H1 (cell line): ENCODE data around the gene TIMELESS. TPM values are rescaled to one million over a fixed set of nuclear protein-coding genes. Genes with fewer than 3 reads are reported as not detected.

ENCODE experiments used
- CTCF ChIA-PET: fragments of 300-600 bp; sonication (Branson Sonifier 250); formaldehyde crosslinking; loops from one replicate; lab custom pipeline; 2021; ENCODE audit not compliant: partially characterized antibody; lab: Charles Lee
- POLR2A ChIA-PET: fragments of 300-600 bp; sonication (Branson Sonifier 250); formaldehyde crosslinking; loops from one replicate; lab custom pipeline; 2021; ENCODE audit warnings: inconsistent platforms; ENCODE audit not compliant: partially characterized antibody; lab: Charles Lee
- DNase-seq, 2 experiments: peaks; one replicate each; pipeline versions ENCODE4 v3.0.0 to v3.0.0-alpha.2; 2010 to 2022; ENCODE audit warnings: low spot score in 2 of 2, low read depth in 1 of 2, mixed read lengths in 1 of 2
- FAIRE-seq: peaks from 2 replicates; lab custom pipeline; 2011; peaks lifted over from hg19 to GRCh38; lab: Jason Lieb, UNC
- H2AFZ ChIP-seq: 2 replicates; pipeline ENCODE4 v1.8.1; 2012; ENCODE audit warnings: low read length, inconsistent platforms
- H2AK5ac ChIP-seq: 2 replicates; pipeline ENCODE4 v1.6.1; 2013; ENCODE audit warnings: low read depth, low read length
- H2BK120ac ChIP-seq: replicated peaks from 2 replicates; pipeline ENCODE3; 2013; ENCODE audit warnings: low read depth, low read length, inconsistent platforms
- H2BK12ac ChIP-seq: 2 replicates; pipeline ENCODE4 v1.6.1; 2013; ENCODE audit warnings: low read depth, low read length
- H2BK15ac ChIP-seq: 2 replicates; pipeline ENCODE4 v1.6.1; 2013; ENCODE audit warnings: low read length
- H2BK20ac ChIP-seq: 2 replicates; pipeline ENCODE4 v1.6.1; 2013; ENCODE audit warnings: low read length
- H2BK5ac ChIP-seq: 2 replicates; pipeline ENCODE4 v1.6.1; 2013; ENCODE audit warnings: low read depth, low read length
- H3K14ac ChIP-seq: 2 replicates; pipeline ENCODE4 v1.6.1; 2013; ENCODE audit warnings: inconsistent platforms; ENCODE audit not compliant: insufficient read length
- H3K18ac ChIP-seq: 2 replicates; pipeline ENCODE4 v1.6.1; 2013; ENCODE audit warnings: low read length; ENCODE audit errors: extremely low read depth
- H3K23ac ChIP-seq: 2 replicates; pipeline ENCODE4 v1.6.1; 2013; ENCODE audit warnings: inconsistent platforms; ENCODE audit not compliant: insufficient read length
- H3K23me2 ChIP-seq: 2 replicates; pipeline ENCODE4 v1.6.1; 2013; ENCODE audit warnings: low read depth, low read length
- H3K27ac ChIP-seq: 2 replicates; pipeline ENCODE4 v1.6.1; 2011; ENCODE audit warnings: low read depth, low read length, inconsistent platforms
- H3K27me3 ChIP-seq, 4 experiments: replicated peaks in 1 of 4; 1 replicate in 1 of 4; 2 replicates in 3 of 4; pipeline versions ENCODE4 v1.6.1 to v1.8.1; 2011 to 2013; ENCODE audit warnings: low read length in 3 of 4, mild to moderate bottlenecking in 3 of 4, inconsistent platforms in 2 of 4, mixed read lengths in 2 of 4, moderate library complexity in 1 of 4; ENCODE audit not compliant: control insufficient read depth in 3 of 4, insufficient read depth in 3 of 4; ENCODE audit errors: extremely low read depth in 1 of 4
- H3K36me3 ChIP-seq, 4 experiments: 2 replicates each; pipeline versions ENCODE4 v1.6.1 to v1.8.1; 2011 to 2013; ENCODE audit warnings: mild to moderate bottlenecking in 4 of 4, low read length in 3 of 4, moderate library complexity in 2 of 4, control low read depth in 1 of 4, inconsistent platforms in 1 of 4; ENCODE audit not compliant: insufficient read depth in 4 of 4, control insufficient read depth in 2 of 4
- H3K4ac ChIP-seq: replicated peaks from 2 replicates; pipeline ENCODE3; 2013; ENCODE audit warnings: low read length, low read depth, mixed read lengths, inconsistent platforms; ENCODE audit not compliant: insufficient read length
- H3K4me1 ChIP-seq, 4 experiments: replicated peaks in 1 of 4; 1 replicate in 1 of 4; 2 replicates in 3 of 4; pipeline versions ENCODE4 v1.6.1 to v1.8.1; 2011 to 2013; ENCODE audit warnings: low read length in 3 of 4, inconsistent platforms in 2 of 4, mixed read lengths in 1 of 4; ENCODE audit not compliant: insufficient read depth in 4 of 4, control insufficient read depth in 3 of 4
- H3K4me2 ChIP-seq, 2 experiments: 2 replicates each; pipeline versions ENCODE4 v1.6.1 to v1.8.1; 2011 to 2013; ENCODE audit warnings: low read depth in 2 of 2, low read length in 2 of 2, control low read depth in 1 of 2, inconsistent platforms in 1 of 2, mild to moderate bottlenecking in 1 of 2; ENCODE audit not compliant: insufficient read depth in 1 of 2
- H3K4me3 ChIP-seq, 4 experiments: fragments of 200-600, 300-600 bp in 1 of 4; sonication (generic), shearing (Covaris generic), sonication (Bioruptor Twin) in 1 of 4; 2 replicates each; pipeline versions ENCODE4 v1.5.1 to v1.8.1; 2011 to 2016; ENCODE audit warnings: low read length in 4 of 4, low read depth in 3 of 4, control low read depth in 2 of 4, inconsistent platforms in 2 of 4, mild to moderate bottlenecking in 2 of 4, mixed read lengths in 1 of 4, moderate library complexity in 1 of 4; ENCODE audit not compliant: insufficient read depth in 2 of 4; ENCODE audit errors: extremely low read depth in 1 of 4
- H3K56ac ChIP-seq: replicated peaks from 2 replicates; pipeline ENCODE3; 2013; ENCODE audit warnings: low read depth, mild to moderate bottlenecking, mixed read lengths, low read length, inconsistent platforms; ENCODE audit not compliant: insufficient read length
- H3K79me1 ChIP-seq: 2 replicates; pipeline ENCODE4 v1.6.1; 2013; ENCODE audit warnings: low read depth, low read length, control low read depth
- H3K79me2 ChIP-seq, 2 experiments: 2 replicates each; pipeline versions ENCODE4 v1.6.1 to v1.8.1; 2012 to 2013; ENCODE audit warnings: low read length in 2 of 2, mild to moderate bottlenecking in 2 of 2, inconsistent platforms in 1 of 2; ENCODE audit not compliant: insufficient read depth in 2 of 2, control insufficient read depth in 1 of 2
- H3K9ac ChIP-seq, 4 experiments: replicated peaks in 1 of 4; 1 replicate in 1 of 4; 2 replicates in 3 of 4; pipeline versions ENCODE4 v1.6.1 to v1.8.1; 2011 to 2013; ENCODE audit warnings: low read depth in 3 of 4, low read length in 3 of 4, control low read depth in 2 of 4, mild to moderate bottlenecking in 2 of 4, moderate library complexity in 2 of 4, inconsistent platforms in 1 of 4; ENCODE audit errors: extremely low read depth in 1 of 4
- H3K9me3 ChIP-seq, 2 experiments: 2 replicates each; pipeline versions ENCODE4 v1.6.1 to v1.8.1; 2012 to 2013; ENCODE audit warnings: mild to moderate bottlenecking in 2 of 2, moderate library complexity in 2 of 2, control low read depth in 1 of 2, inconsistent platforms in 1 of 2, low read depth in 1 of 2, low read length in 1 of 2, mixed read lengths in 1 of 2; ENCODE audit not compliant: insufficient read depth in 2 of 2
- H4K20me1 ChIP-seq, 2 experiments: replicated peaks in 1 of 2; 2 replicates each; pipeline versions ENCODE3 to v1.8.1; 2011 to 2013; ENCODE audit warnings: inconsistent platforms in 2 of 2, low read length in 2 of 2, mild to moderate bottlenecking in 1 of 2; ENCODE audit not compliant: insufficient read depth in 2 of 2, control insufficient read depth in 1 of 2
- H4K5ac ChIP-seq: 2 replicates; pipeline ENCODE4 v1.6.1; 2013; ENCODE audit warnings: low read length, low read depth, mixed read lengths, inconsistent platforms; ENCODE audit not compliant: insufficient read length
- H4K8ac ChIP-seq: 2 replicates; pipeline ENCODE4 v1.8.0; 2013; ENCODE audit warnings: mild to moderate bottlenecking, moderate library complexity, low read length, inconsistent platforms; ENCODE audit not compliant: insufficient read depth; ENCODE audit errors: extremely low read depth
- H4K91ac ChIP-seq: replicated peaks from 2 replicates; pipeline ENCODE3; 2013; ENCODE audit warnings: low read length, mixed read lengths, inconsistent platforms; ENCODE audit not compliant: insufficient read length
- BRCA1 ChIP-seq: IDR thresholded peaks from 2 replicates; pipeline ENCODE4 v1.6.1; 2012; ENCODE audit warnings: low read depth, low read length, improper control_type of control experiment
- WGBS, 2 experiments: shearing (Covaris generic) in 1 of 2; methylation state at CpG; one replicate each; pipeline versions ENCODE4 v1.1.6 to v1.1.7; 2013 to 2015; ENCODE audit warnings: low lambda C conversion rate in 2 of 2, mixed read lengths in 2 of 2, inconsistent platforms in 1 of 2, low coverage in 1 of 2, missing lambda C conversion rate in 1 of 2; ENCODE audit not compliant: insufficient replicate concordance in 2 of 2, insufficient coverage in 1 of 2, insufficient read length in 1 of 2; ENCODE audit errors: extremely low coverage in 1 of 2, missing lambda C conversion rate in 1 of 2; 5-methylcytosine and 5-hydroxymethylcytosine counted together
- polyA plus RNA-seq, 7 experiments: library from polyadenylated mRNA; depleted of rRNA in 3 of 7; stranded (reverse) in 5 of 7; unstranded in 2 of 7; fragments of >200 nt in 5 of 7; fragments of 200-250 nt in 2 of 7; gene quantifications; 1 replicate in 5 of 7; 2 replicates in 1 of 7; 4 replicates in 1 of 7; pipeline versions ENCODE4 v1.2.1 to v1.2.3, GENCODE V29; 2011 to 2013; ENCODE audit warnings: missing spikeins in 2 of 7, mixed read lengths in 2 of 7
- total RNA-seq: library from RNA; stranded (reverse); fragmentation: NEBNext Ultra II Directional; extraction: Animal tissue kit (Norgen Biotek cat#: 25700); gene quantifications from 2 replicates; pipeline ENCODE4 v1.2.1, GENCODE V29; 2021

TIMELESS gene
- total and polyA plus RNA-seq, 2 of the 8 experiments (the other 6 are each of a cell fraction or from before 2014, with no cell fraction given) = 17.1 to 86.7 TPM

DNA sequence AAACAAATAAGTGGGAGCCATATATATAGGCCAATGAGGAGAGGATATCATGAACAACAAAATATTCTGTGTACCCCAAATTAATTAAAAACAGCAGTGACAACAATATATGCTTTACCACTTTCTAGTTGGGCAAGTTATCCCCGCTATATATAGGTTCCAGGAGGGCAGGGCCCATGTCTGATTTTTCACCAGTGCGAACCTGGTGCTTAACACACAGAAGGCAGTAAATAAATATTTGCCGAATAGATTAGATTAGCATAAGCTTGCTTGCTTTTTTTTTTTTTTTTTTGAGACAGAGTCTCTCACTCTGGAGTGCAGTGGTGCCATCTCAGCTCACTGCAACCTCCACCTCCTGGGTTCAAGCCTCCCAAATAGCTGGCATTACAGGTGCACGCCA is 8.6 kb upstream of the TIMELESS start:
- no peak for FAIRE-seq
- Histone ChIP-seq H3K27ac (no peak overlapping the region), H2BK12ac (no peak overlapping the region), H3K14ac (no peak overlapping the region), H2AFZ (no peak overlapping the region), H2BK120ac (no peak overlapping the region), H2AK5ac (no peak overlapping the region), H2BK5ac (no peak overlapping the region), H3K9ac (no peak overlapping the region), H2BK20ac (no peak overlapping the region), H3K4me3 (no peak overlapping the region), H4K91ac (no peak overlapping the region), H3K79me2 (no peaks in the 10 kb centered on the region), H3K36me3 (no peaks in the 10 kb centered on the region), H4K5ac (no peak overlapping the region), H3K56ac (no peak overlapping the region), H3K18ac (no peak overlapping the region), H3K23me2 (no peaks in the 10 kb centered on the region), H2BK15ac (no peak overlapping the region), H3K23ac (no peak overlapping the region), H3K79me1 (no peaks in the 10 kb centered on the region), H4K20me1 (no peaks in the 10 kb centered on the region), H3K27me3 (no peaks in the 10 kb centered on the region)
- CTCF ChIA-PET = interaction anchor here (1.1 to 9.0 kb wide), 3 partner anchors 8 to 48 kb away, joined by 3 to 124 read pairs (median 3); partner anchors contain the start of genes MIP and TIMELESS
- no peak for DNase-seq
- POLR2A ChIA-PET = interaction anchor here (2.5 to 7.6 kb wide), 2 partner anchors 7 to 12 kb away, joined by 10 to 74 read pairs; partner anchors contain the start of genes MIP and TIMELESS
- no peak for TF ChIP-seq BRCA1
- TF ChIP-seq, all 59 proteins: peak for 0
- peaks cover 0 to 5% (median 3%) of the 10 kb centered on the region in 4 experiments; a peak in 4 of 7 replicates for H3K4me1 ChIP-seq
- H3K4me2 ChIP-seq = no peak overlapping the region
- 89% methylated on average over 4 of the region's 4 CpGs; no CpG with 5 or more reads in 1 of the 2 experiments for WGBS, 2 experiments
- H3K9me3 ChIP-seq = no peaks in the 10 kb centered on the region
- no peak overlapping the region for H3K4ac ChIP-seq
- no peak overlapping the region for H4K8ac ChIP-seq
